ENCODE results near the gene DCDC2C.

DNA sequence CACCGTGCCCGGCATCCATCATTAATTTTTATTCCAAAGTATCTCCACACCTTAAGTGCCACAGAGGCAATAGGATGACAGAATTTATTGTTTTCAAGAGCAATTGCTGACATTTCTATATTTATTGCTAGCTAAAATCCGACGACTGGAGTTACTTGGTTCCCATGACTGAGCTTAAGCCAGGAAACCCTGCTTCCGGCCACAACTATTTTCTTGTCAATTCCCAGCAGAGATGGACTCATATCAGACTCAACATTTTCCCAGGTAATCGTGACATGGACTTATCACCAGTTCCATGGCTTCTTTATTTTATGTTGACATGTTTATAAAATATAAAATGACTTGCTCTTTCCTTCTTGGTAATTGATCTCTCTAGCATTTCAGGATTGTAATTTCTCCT lies 20.6 kb upstream of the DCDC2C start:
- TF ChIP-seq CTCF (conservative IDR thresholded peaks at IDR 0.05; ENCODE audit: low read depth in 2 of 2) (no peak), CREB1 (CRISPR knock-in tag; IDR thresholded peaks at IDR 0.05; ENCODE audit: low read depth) (no peak), EZH2 (IDR thresholded peaks at IDR 0.05; ENCODE audit: low read depth, unreplicated experiment) (no peak), REST (IDR thresholded peaks at IDR 0.05; ENCODE audit: unreplicated experiment) (no peak), POLR2AphosphoS5 (IDR thresholded peaks at IDR 0.05; ENCODE audit: low read depth) (no peak), JUNB (IDR thresholded peaks at IDR 0.05; ENCODE audit: unreplicated experiment) (no peak), STAT1 (IDR thresholded peaks at IDR 0.05; ENCODE audit: unreplicated experiment) (no peak), NANOG (IDR thresholded peaks at IDR 0.05; ENCODE audit: borderline replicate concordance) (no peak), ETS1 (IDR thresholded peaks at IDR 0.05) (no peak)

Measured in GM23338 (cell line).